Measurements from ENCODE around the gene ZNF483.
A peak's percentile ranks its signal among the peaks of the same experiment; 100 is the strongest.
"Not testable (repeated sequence)": the region's sequence is repeated elsewhere in the genome, so short reads cannot be mapped to it uniquely, and the experiment has no call there.

Gene ZNF483

GRCh38 chr9:111613436-111614040 lies 88.6 kb downstream of the ZNF483 start:
- no peak for DNase-seq

GRCh38 chr9:111615928-111616327 lies 90.9 kb downstream of the ZNF483 start:
- DNase-seq = no peak

- not testable (repeated sequence) for DNase-seq
Observed at GRCh38 chr9:111617349-111617748, 92.4 kb downstream of the ZNF483 start.

GRCh38 chr9:111621895-111622480 lies 97.0 kb downstream of the ZNF483 start:
- DNase-seq = peak in 1 of 2 experiments; percentile 24

- DNase-seq = no peak
Observed at GRCh38 chr9:111622626-111623025, 97.6 kb downstream of the ZNF483 start.

Data from activated T-cell treated with anti-CD3 and anti-CD28 coated beads, Interleukin-2, amount 50 U/mL, for 48 hours (primary cell).